Right lung (tissue), 5 donors: ENCODE data around the gene ABRACL. TPM values are rescaled to one million over a fixed set of nuclear protein-coding genes. Genes with fewer than 3 reads are reported as not detected.

Experiments
- DNase-seq, 2 donors: peaks; one replicate each; pipeline ENCODE4 v3.0.0-alpha.2; 2013
- polyA plus RNA-seq, 5 donors: library from polyadenylated mRNA; unstranded; fragments of 120-200 nt; gene quantifications; one replicate each; pipeline versions ENCODE4 v1.2.1 to v1.2.3, GENCODE V29; 2013; ENCODE audit warnings: inconsistent platforms in 1 of 5, low replicate concordance in 1 of 5; ENCODE audit not compliant: insufficient read length in 5 of 5, insufficient read depth in 1 of 5

ABRACL gene
- polyA plus RNA-seq, 5 donors, result 25.6 to 39.7 (median 28.7) TPM

DNA sequence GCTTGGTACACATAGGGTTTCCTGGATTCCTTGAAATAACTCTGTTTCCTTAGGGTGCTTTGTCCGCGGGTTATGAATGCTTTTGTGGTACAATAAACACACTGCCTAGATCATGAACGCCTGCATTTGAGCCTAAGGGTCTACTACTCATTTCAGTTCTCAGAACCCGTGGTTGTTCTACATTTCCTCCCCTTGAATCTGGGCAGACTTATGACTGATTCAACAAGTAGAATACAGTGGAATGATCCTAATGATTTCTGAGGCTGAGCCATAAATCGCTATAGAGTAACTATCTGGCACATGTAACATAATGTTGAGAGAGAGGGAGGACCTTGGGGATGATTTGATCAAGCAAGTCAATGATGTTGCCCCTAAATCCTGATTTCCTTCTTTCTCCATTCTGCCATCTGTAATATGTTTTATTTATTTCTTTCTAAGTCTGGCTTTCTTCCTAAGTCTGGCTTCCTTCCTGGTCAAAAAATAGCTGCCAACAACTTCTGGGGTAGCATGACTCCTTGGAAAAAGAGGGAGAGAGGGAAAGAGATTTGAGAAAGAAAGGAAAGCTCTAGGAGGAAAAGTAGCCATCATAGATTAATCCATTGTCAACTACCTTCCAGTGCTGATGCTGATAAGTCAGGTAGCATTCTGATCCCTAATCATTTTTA is 23.0 kb downstream of the ABRACL start:
- no peak for DNase-seq

DNA sequence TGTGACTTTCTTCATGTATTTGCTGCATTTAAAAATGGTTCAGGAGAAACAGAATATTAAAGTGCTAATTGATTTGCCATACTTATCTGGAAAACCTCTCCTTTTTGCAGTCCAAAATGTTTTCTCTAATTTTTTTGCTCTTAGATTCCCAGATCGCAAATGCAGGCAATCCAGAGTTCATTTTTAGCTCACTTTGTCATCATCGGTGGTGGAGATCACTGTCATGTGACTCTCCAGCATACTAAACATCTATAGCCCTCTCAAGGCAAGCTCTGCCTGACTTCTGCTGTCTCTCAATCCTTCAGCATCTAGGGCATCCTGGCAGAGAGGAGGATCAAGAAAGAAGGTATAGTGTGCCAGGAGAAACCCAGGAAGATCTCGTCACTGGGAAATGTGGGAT is 24.8 kb downstream of the ABRACL start:
- no peak for DNase-seq

DNA sequence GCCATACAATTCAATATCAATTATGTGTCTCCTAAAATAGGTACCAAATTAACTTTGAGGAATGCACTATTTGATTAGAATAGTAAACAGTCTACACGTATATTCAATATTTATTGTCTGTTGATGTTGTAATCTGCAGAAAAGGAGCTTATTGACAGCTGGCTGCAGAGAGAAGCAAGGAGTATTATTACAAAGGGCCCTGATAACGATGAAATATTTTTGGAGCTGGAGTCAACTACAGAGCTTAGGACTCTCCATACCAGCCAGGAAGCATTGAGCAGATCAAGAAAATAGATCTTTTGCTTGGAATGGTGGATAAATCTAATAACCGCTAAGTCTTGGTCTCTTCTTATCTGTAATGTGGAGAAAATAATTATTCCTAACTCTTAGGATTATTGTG is 25.5 kb downstream of the ABRACL start:
- no peak for DNase-seq

DNA sequence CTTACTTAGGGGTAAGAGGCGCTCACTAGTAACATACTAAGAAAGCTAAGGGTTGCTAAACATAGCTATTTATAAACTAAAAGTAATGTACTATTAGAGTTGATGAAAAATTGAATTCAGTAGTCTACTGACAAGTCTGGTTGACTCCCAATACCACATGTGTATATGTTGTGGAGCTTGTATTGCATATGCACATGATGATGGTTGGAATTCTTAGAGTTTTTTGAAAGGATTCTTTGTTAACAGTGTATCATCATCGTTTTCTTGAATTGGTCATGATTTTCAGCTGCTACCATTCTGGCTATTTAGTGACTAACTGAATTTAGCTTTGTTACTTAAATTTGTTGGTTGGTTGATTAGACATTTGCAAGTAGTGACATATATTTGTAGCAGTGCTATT is 27.2 kb downstream of the ABRACL start:
- no peak for DNase-seq

DNA sequence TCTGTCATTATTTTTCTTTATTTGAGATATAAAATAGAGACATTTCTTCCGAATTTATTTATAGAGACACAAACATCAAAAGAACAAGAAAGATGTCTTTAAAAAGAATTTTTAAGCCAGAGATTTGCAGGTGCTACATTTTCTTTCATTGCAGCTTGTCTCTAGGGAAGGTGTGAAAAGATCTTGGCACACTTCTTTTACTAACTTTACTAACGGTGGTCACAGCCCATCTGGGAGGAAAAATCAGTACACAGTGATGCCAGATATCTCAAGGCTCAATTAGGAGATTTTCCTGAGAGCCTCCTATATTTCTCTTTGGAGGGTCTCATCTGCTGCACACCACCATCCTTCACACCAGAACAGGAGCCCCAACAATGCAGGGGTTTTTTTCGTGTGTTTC is 29.5 kb downstream of the ABRACL start:
- no peak for DNase-seq

GRCh38 chr6:139060332-139060731 is 31.8 kb downstream of the ABRACL start:
- DNase-seq, result no peak

DNA sequence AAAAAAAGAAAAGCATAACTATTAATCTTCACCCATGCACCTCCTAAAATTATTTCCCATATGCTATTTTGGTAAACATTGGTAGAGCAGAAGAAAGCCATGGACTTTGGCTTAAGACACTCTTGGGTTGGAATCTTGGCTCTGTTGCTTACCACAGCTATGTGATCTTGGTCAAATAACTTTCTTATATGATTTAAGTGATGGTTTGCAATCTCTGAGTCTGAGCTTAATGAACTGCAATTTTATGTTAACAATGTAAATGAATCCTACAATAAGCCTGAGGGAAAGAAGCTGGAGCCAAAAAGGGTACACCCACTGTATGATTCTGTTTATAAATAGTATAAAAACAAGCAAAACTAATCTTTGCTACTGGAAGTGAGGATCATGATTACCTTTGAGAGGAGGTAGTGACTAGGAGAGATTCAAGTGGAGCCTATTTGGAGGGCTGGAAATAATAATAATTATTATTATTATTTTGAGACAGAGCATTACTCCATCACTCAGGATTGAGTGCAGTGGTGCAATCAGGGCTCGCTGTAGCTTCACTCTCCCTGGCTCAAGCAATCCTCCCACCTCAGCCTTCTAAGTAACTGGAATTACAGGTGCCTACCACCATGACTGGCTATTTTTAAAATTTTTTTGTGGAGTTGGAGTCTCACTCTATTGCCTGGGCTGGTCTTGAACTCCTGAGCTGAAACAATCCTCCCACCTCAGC is 34.5 kb downstream of the ABRACL start:
- no peak for DNase-seq

DNA sequence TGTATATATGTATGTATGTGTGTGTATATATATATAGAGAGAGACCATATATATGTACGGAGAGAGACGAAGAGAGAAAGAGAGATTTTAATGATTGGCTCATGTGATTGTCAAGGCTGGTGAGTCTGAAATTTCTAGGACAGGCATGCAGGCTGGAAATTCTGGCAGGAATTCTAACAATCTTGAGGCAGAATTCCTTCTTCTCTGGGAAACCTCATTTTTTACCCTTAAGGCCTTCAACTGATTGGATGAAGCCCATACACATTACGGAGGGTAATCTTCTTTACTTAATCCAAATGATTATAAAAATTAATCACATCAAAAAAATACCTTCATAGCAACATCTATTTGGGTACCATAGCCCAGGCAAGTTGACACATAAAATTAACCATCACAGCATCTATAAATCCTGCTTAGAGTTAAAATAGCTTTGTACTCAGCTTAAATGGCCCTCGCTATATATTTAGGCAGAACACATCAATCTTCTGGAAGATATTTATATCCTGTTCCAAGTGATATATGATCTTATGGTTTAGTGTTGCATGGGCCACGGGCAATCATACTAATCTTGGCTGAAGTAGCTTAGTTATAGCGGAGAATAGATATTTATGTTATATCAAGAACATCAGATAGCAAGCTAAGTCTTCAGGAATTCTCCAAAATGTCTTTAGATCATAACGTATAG is 36.6 kb downstream of the ABRACL start:
- DNase-seq, result no peak

GRCh38 chr6:139066080-139066479 is 37.5 kb downstream of the ABRACL start:
- DNase-seq, result no peak

GRCh38 chr6:139068846-139069245 is 40.3 kb downstream of the ABRACL start:
- DNase-seq, result no peak

DNA sequence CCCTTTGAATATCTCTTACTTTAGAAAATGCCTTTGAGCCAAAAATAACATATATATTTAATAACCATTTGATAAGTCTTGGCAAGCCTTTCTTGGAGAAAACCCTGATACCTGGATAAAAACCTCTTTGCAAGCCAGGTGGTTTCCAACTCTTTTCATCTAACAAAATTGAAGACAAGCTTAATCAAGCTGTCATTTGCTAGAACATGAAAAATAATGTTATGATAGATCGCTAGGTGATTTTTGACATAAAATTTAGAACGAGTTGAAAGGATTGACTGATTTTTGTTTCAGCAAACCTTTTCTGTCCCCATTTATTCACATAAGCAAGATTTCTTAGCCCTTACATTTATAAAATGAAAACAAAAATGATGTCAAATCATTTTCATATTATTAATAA is 44.6 kb downstream of the ABRACL start:
- DNase-seq, result no peak

- DNase-seq, result no peak
Measured at GRCh38 chr6:139079018-139079417, 50.5 kb downstream of the ABRACL start.

DNA sequence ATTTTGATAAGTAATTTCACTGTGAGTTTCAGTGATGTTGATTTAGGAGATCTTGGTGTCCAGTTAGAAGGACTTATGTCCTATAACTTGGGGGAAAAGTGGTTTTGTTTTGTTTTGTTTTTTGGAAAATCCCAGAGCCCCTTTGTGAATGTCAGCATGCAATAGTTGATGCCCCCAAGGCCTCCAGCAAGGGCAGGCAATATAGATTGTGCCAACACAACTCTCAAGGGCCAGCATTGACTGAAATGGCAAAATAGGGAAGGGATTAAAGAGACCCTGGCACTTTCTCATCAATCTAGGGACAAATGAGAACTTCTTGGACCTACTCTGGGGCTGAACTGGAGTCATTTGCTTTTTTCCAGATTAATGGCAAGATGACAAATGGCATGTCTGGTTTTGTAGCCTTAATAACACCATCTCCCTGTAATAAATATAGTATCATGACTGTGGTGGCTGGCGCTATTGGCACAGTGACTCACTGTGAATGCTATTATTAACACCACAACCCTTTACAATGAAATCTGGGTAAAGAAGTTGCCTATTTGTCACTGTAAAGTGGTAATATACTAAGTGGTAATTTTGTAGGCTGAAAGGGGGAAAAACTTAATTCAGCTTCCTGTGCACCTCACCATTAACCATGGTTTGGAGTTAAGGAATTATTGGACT is 51.8 kb downstream of the ABRACL start:
- DNase-seq, result no peak

- no peak for DNase-seq
Measured at GRCh38 chr6:139081471-139081870, 52.9 kb downstream of the ABRACL start.

DNA sequence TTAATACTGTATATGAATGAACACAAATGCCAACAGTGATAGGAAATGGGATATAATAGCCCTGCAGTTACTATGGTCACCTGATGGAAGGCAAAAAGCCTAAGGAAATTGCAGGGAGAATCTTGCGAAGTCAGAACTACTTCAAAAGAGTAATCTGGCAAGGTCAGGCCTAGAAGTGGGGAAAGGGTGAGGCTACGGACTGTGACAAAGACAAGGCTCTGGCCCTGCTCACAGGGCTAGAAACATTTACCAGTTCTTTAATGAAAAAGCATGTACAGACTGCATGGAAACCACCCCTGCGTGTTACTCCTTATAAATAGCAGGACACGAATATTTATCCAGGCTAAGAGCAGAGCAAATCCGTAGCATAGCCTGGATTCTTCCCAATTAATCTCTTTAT is 53.8 kb downstream of the ABRACL start:
- no peak for DNase-seq

GRCh38 chr6:139091826-139092225 is 63.3 kb downstream of the ABRACL start:
- no peak for DNase-seq

Other genes with a start within 250 kb of the ABRACL start
- gene ECT2L, start 232.7 kb upstream of the ABRACL start, polyA plus RNA-seq, result 1 to 10 TPM in 4 of 5 donors, under 1 TPM in 1; 0.63 to 3.3 (median 1.8) TPM
- 10 to 100 TPM; 51.5 to 71.7 (median 64.9) TPM for gene REPS1, start 40.5 kb upstream of the ABRACL start, polyA plus RNA-seq
- 10 to 100 TPM; 14.6 to 19.8 (median 17.8) TPM for gene HECA, start 106.3 kb downstream of the ABRACL start, polyA plus RNA-seq